CD14-positive monocyte (primary cell): Measurements from ENCODE around the gene NLRX1. TPM values are rescaled to one million over a fixed set of nuclear protein-coding genes. Genes with fewer than 3 reads are reported as not detected.
A peak's percentile ranks its signal among the peaks of the same experiment; 100 is the strongest.

Source experiments
- DNase-seq, 3 donors: peaks; one replicate each; pipeline ENCODE4 v3.0.0-alpha.2; 2011 to 2022
- H2AFZ ChIP-seq: 2 replicates; pipeline ENCODE4 v1.6.0; 2012; ENCODE audit warnings: mild to moderate bottlenecking, low read depth, low read length, inconsistent platforms; ENCODE audit not compliant: insufficient read depth, poor library complexity, severe bottlenecking
- H3K27ac ChIP-seq, 2 donors: 1 replicate in 1 of 2; 2 replicates in 1 of 2; pipeline ENCODE4 v1.5.1; 2012 to 2013; ENCODE audit warnings: low read length in 2 of 2, control low read depth in 1 of 2, inconsistent platforms in 1 of 2, low read depth in 1 of 2, mild to moderate bottlenecking in 1 of 2
- H3K27me3 ChIP-seq, 2 donors: one replicate each; pipeline versions ENCODE4 v1.6.0 to v1.6.1; 2011 to 2013; ENCODE audit warnings: low read length in 2 of 2; ENCODE audit not compliant: control insufficient read depth in 2 of 2, insufficient read depth in 2 of 2
- H3K36me3 ChIP-seq, 2 donors: replicated peaks in 1 of 2; 1 replicate in 1 of 2; 2 replicates in 1 of 2; pipeline versions ENCODE4 v1.5.1 to v1.6.1; 2012 to 2013; ENCODE audit warnings: low read length in 2 of 2, control low read depth in 1 of 2, inconsistent platforms in 1 of 2, mild to moderate bottlenecking in 1 of 2; ENCODE audit not compliant: insufficient read depth in 2 of 2, control insufficient read depth in 1 of 2
- H3K4me1 ChIP-seq, 2 donors: 1 replicate in 1 of 2; 2 replicates in 1 of 2; pipeline versions ENCODE4 v1.5.1 to v1.6.1; 2012 to 2013; ENCODE audit warnings: low read length in 2 of 2, control low read depth in 1 of 2, inconsistent platforms in 1 of 2, mild to moderate bottlenecking in 1 of 2, moderate library complexity in 1 of 2; ENCODE audit not compliant: insufficient read depth in 2 of 2, control insufficient read depth in 1 of 2
- H3K4me2 ChIP-seq: replicated peaks from 2 replicates; pipeline ENCODE3; 2012; ENCODE audit warnings: low read length, moderate library complexity, mild to moderate bottlenecking; ENCODE audit not compliant: poor library complexity, severe bottlenecking; ENCODE audit errors: extremely low read depth
- H3K4me3 ChIP-seq, 3 experiments: fragments of 200-600 bp in 1 of 3; sonication (generic) in 1 of 3; replicated peaks in 1 of 3; 1 replicate in 2 of 3; 2 replicates in 1 of 3; pipeline ENCODE4 v1.5.1; 2011 to 2013; ENCODE audit warnings: low read length in 3 of 3, mild to moderate bottlenecking in 3 of 3, control low read depth in 2 of 3, low read depth in 2 of 3, inconsistent platforms in 1 of 3, moderate library complexity in 1 of 3
- H3K79me2 ChIP-seq: 2 replicates; pipeline ENCODE4 v1.6.0; 2012; ENCODE audit warnings: mild to moderate bottlenecking, control low read depth, inconsistent platforms, low read length, moderate library complexity; ENCODE audit not compliant: insufficient read depth
- H3K9ac ChIP-seq: 2 replicates; pipeline ENCODE4 v1.6.0; 2017; ENCODE audit warnings: low read length, mild to moderate bottlenecking; ENCODE audit not compliant: insufficient read depth, poor library complexity, severe bottlenecking
- H3K9me3 ChIP-seq, 2 donors: replicated peaks in 1 of 2; 1 replicate in 1 of 2; 2 replicates in 1 of 2; pipeline versions ENCODE4 v1.5.1 to v1.6.1; 2012 to 2013; ENCODE audit warnings: low read length in 2 of 2, control low read depth in 1 of 2; ENCODE audit not compliant: control insufficient read depth in 1 of 2, insufficient read depth in 1 of 2
- H4K20me1 ChIP-seq: 2 replicates; pipeline ENCODE4 v1.6.0; 2012; ENCODE audit warnings: mild to moderate bottlenecking, low read length, control low read depth, moderate library complexity; ENCODE audit not compliant: insufficient read depth
- H3K27ac Mint-ChIP-seq, 7 donors: one replicate each; pipeline ENCODE4 v1.8.0; 2020; ENCODE audit warnings: mild to moderate bottlenecking in 7 of 7, mixed read lengths in 7 of 7, moderate library complexity in 6 of 7, inconsistent platforms in 2 of 7
- H3K27me3 Mint-ChIP-seq, 3 donors: one replicate each; pipeline ENCODE4 v1.8.0; 2021 to 2022; ENCODE audit warnings: low read depth in 3 of 3, mild to moderate bottlenecking in 3 of 3, mixed read lengths in 3 of 3, moderate library complexity in 3 of 3, inconsistent platforms in 1 of 3
- H3K36me3 Mint-ChIP-seq, 2 donors: one replicate each; pipeline ENCODE4 v1.8.0; 2020; ENCODE audit warnings: mixed read lengths in 2 of 2, inconsistent platforms in 1 of 2, mild to moderate bottlenecking in 1 of 2
- H3K4me1 Mint-ChIP-seq: one replicate; pipeline ENCODE4 v1.8.0; 2020; ENCODE audit warnings: mild to moderate bottlenecking, mixed read lengths
- H3K4me3 Mint-ChIP-seq, 2 donors: one replicate each; pipeline ENCODE4 v1.8.0; 2020; ENCODE audit warnings: mild to moderate bottlenecking in 2 of 2, mixed read lengths in 2 of 2, moderate library complexity in 1 of 2
- H3K9me3 Mint-ChIP-seq, 7 donors: one replicate each; pipeline ENCODE4 v1.8.0; 2020 to 2022; ENCODE audit warnings: mixed read lengths in 7 of 7, mild to moderate bottlenecking in 6 of 7, moderate library complexity in 6 of 7, inconsistent platforms in 2 of 7
- CTCF ChIP-seq: fragments of 200-600 bp; IDR thresholded peaks from one replicate; pipeline ENCODE4 v1.8.0; 2022; ENCODE audit warnings: antibody characterized with exemption, mild to moderate bottlenecking
- WGBS: methylation state at CpG from one replicate; pipeline ENCODE4 v1.1.5; 2013; ENCODE audit warnings: missing lambda C conversion rate; ENCODE audit not compliant: insufficient coverage; 5-methylcytosine and 5-hydroxymethylcytosine counted together
- intact Hi-C, 2 donors: fragments of 100-400 bp; cut with micrococcal nuclease; formaldehyde crosslinking; loops; one replicate each; pipeline versions ENCODE4 v1.15.0 to v1.15.1; 2023
- polyA plus RNA-seq, 3 donors: library from polyadenylated mRNA; depleted of rRNA in 1 of 3; unstranded in 2 of 3; stranded (reverse) in 1 of 3; fragments of 300-500 nt in 2 of 3; fragments of >200 nt in 1 of 3; fragmentation: Illumina TruSeq in 2 of 3; gene quantifications; 1 replicate in 2 of 3; 2 replicates in 1 of 3; pipeline ENCODE4 v1.2.3, GENCODE V29; 2012 to 2021

The NLRX1 gene
- polyA plus RNA-seq, 3 donors, result 13.7 to 15.5 (median 14.2) TPM

DNA sequence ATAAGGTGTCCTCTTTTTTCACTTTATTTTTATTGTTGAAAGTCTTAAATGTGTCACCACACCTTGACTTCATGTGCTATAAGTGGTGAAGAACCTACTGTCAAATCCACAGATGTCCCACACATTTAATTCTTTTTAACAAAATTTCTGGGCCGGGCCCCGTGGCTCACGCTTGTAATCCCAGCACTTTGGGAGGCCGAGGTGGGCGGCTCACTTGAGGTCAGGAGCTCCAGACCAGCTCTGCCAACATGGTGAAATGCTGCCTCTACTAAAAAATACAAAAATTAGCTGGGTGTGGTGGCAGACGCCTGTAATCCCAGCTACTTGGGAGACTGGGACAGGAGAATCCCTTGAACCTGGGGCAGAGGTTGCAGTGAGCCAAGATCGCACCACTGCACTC, 40.7 kb downstream of the NLRX1 start:
- intact Hi-C loops, result no loop called here
- no peak overlapping the region for H3K4me3 Mint-ChIP-seq
- no peaks in the 10 kb centered on the region for H3K27me3 Mint-ChIP-seq
- peaks cover 75% of the 10 kb centered on the region for H4K20me1 ChIP-seq
- H3K27ac ChIP-seq, result peak overlapping the region in 1 of 2 donors; percentile 42
- peak overlapping the region in 2 of 7 donors; percentile 14 to 70 for H3K27ac Mint-ChIP-seq
- H3K4me1 Mint-ChIP-seq, result peaks cover 46% of the 10 kb centered on the region
- H3K9me3 ChIP-seq, result no peaks in the 10 kb centered on the region
- DNase-seq, result no peak
- H3K4me2 ChIP-seq, result no peak overlapping the region
- H3K36me3 Mint-ChIP-seq, result peaks cover 0 to 7% of the 10 kb centered on the region in 2 donors
- H3K9me3 Mint-ChIP-seq, result no peaks in the 10 kb centered on the region
- TF ChIP-seq CTCF, result no peak
- no peak overlapping the region for H2AFZ ChIP-seq
- peaks cover 38 to 48% of the 10 kb centered on the region in 2 donors for H3K4me1 ChIP-seq
- 88% methylated on average over 1 of the region's 7 CpGs for WGBS
- H3K27me3 ChIP-seq, result no peaks in the 10 kb centered on the region
- H3K4me3 ChIP-seq, result no peak overlapping the region
- H3K9ac ChIP-seq, result no peak overlapping the region
- H3K79me2 ChIP-seq, result peaks cover 80% of the 10 kb centered on the region
- no peaks in the 10 kb centered on the region for H3K36me3 ChIP-seq

- Mint-ChIP-seq H3K4me3 (no peak overlapping the region), H3K9me3 (no peaks in the 10 kb centered on the region), H3K27me3 (no peaks in the 10 kb centered on the region), H3K4me1 (peaks cover 43% of the 10 kb centered on the region), H3K27ac (peak overlapping the region in 6 of 7 donors; percentile 5 to 86 (median 64)), H3K36me3 (peaks cover 0 to 11% of the 10 kb centered on the region in 2 donors)
- Histone ChIP-seq H3K4me1 (peaks cover 29 to 39% of the 10 kb centered on the region in 2 donors), H3K4me3 (no peak overlapping the region), H3K27me3 (no peaks in the 10 kb centered on the region), H3K4me2 (no peak overlapping the region), H4K20me1 (peaks cover 83% of the 10 kb centered on the region), H3K9ac (no peak overlapping the region), H3K79me2 (peaks cover 89% of the 10 kb centered on the region), H2AFZ (no peak overlapping the region), H3K36me3 (no peaks in the 10 kb centered on the region), H3K27ac (peak overlapping the region; percentile 42), H3K9me3 (no peaks in the 10 kb centered on the region)
- no peak for DNase-seq
- TF ChIP-seq CTCF, result no peak
- WGBS, result no CpG with 5 or more reads among the region's 3 CpGs
- intact Hi-C loops, result no loop called here
Measured at GRCh38 chr11:119210050-119210449, 41.5 kb downstream of the NLRX1 start.
